IPS-18a (cell line): ENCODE data around the gene SLC30A1.

Source experiments
- H3K27ac ChIP-seq: one replicate; pipeline ENCODE4 v1.5.1; 2013; ENCODE audit warnings: low read length
- H3K27me3 ChIP-seq: one replicate; pipeline ENCODE4 v1.6.1; 2013; ENCODE audit warnings: mild to moderate bottlenecking, low read length; ENCODE audit not compliant: control insufficient read depth, insufficient read depth
- H3K36me3 ChIP-seq: one replicate; pipeline ENCODE4 v1.6.1; 2013; ENCODE audit warnings: low read depth, low read length; ENCODE audit not compliant: control insufficient read depth
- H3K4me1 ChIP-seq: one replicate; pipeline ENCODE4 v1.6.1; 2013; ENCODE audit warnings: low read depth, low read length; ENCODE audit not compliant: control insufficient read depth
- H3K4me3 ChIP-seq: one replicate; pipeline ENCODE4 v1.5.1; 2013; ENCODE audit warnings: low read length
- H3K9ac ChIP-seq: one replicate; pipeline ENCODE4 v1.6.1; 2013; ENCODE audit warnings: mild to moderate bottlenecking, low read length, moderate library complexity
- H3K9me3 ChIP-seq: one replicate; pipeline ENCODE4 v1.6.1; 2013; ENCODE audit warnings: low read depth, low read length; ENCODE audit not compliant: control insufficient read depth

SLC30A1 gene

GRCh38 chr1:211614615-211615014, 35.7 kb upstream of the SLC30A1 start:
- no peaks in the 10 kb centered on the region for H3K27me3 ChIP-seq
- H3K36me3 ChIP-seq = no peaks in the 10 kb centered on the region
- no peak overlapping the region for H3K4me3 ChIP-seq
- H3K4me1 ChIP-seq = no peaks in the 10 kb centered on the region
- no peak overlapping the region for H3K27ac ChIP-seq
- no peaks in the 10 kb centered on the region for H3K9me3 ChIP-seq
- H3K9ac ChIP-seq = no peak overlapping the region

- H3K9me3 ChIP-seq = no peaks in the 10 kb centered on the region
- H3K27me3 ChIP-seq = no peaks in the 10 kb centered on the region
- no peak overlapping the region for H3K4me3 ChIP-seq
- H3K27ac ChIP-seq = no peak overlapping the region
- no peaks in the 10 kb centered on the region for H3K4me1 ChIP-seq
- no peaks in the 10 kb centered on the region for H3K36me3 ChIP-seq
- H3K9ac ChIP-seq = no peak overlapping the region
These were observed 35.0 kb upstream of the SLC30A1 start for GRCh38 chr1:211613951-211614350.

- Histone ChIP-seq H3K27ac (no peak overlapping the region), H3K9me3 (no peaks in the 10 kb centered on the region), H3K27me3 (no peaks in the 10 kb centered on the region), H3K4me3 (no peak overlapping the region), H3K36me3 (no peaks in the 10 kb centered on the region), H3K4me1 (no peaks in the 10 kb centered on the region), H3K9ac (no peak overlapping the region)
These were observed 34.4 kb upstream of the SLC30A1 start for GRCh38 chr1:211613108-211613947.

- Histone ChIP-seq H3K4me3 (no peak overlapping the region), H3K9ac (no peak overlapping the region), H3K9me3 (no peaks in the 10 kb centered on the region), H3K27me3 (no peaks in the 10 kb centered on the region), H3K36me3 (no peaks in the 10 kb centered on the region), H3K27ac (no peak overlapping the region), H3K4me1 (no peaks in the 10 kb centered on the region)
These were observed 33.8 kb upstream of the SLC30A1 start for GRCh38 chr1:211612786-211613107.

- Histone ChIP-seq H3K9ac (no peak overlapping the region), H3K36me3 (no peaks in the 10 kb centered on the region), H3K9me3 (no peaks in the 10 kb centered on the region), H3K27ac (no peak overlapping the region), H3K4me3 (no peak overlapping the region), H3K27me3 (no peaks in the 10 kb centered on the region), H3K4me1 (no peaks in the 10 kb centered on the region)
These were observed 32.9 kb upstream of the SLC30A1 start for GRCh38 chr1:211611818-211612217.

- H3K9me3 ChIP-seq = no peaks in the 10 kb centered on the region
- no peak overlapping the region for H3K4me3 ChIP-seq
- H3K36me3 ChIP-seq = no peaks in the 10 kb centered on the region
- no peak overlapping the region for H3K9ac ChIP-seq
- H3K4me1 ChIP-seq = no peaks in the 10 kb centered on the region
- no peaks in the 10 kb centered on the region for H3K27me3 ChIP-seq
- no peak overlapping the region for H3K27ac ChIP-seq
These were observed 32.0 kb upstream of the SLC30A1 start for GRCh38 chr1:211610779-211611556.

GRCh38 chr1:211609120-211610024, 30.4 kb upstream of the SLC30A1 start:
- H3K4me3 ChIP-seq = no peak overlapping the region
- H3K27me3 ChIP-seq = no peaks in the 10 kb centered on the region
- no peaks in the 10 kb centered on the region for H3K9me3 ChIP-seq
- no peak overlapping the region for H3K27ac ChIP-seq
- no peak overlapping the region for H3K9ac ChIP-seq
- no peaks in the 10 kb centered on the region for H3K36me3 ChIP-seq
- no peaks in the 10 kb centered on the region for H3K4me1 ChIP-seq

- Histone ChIP-seq H3K9ac (no peak overlapping the region), H3K9me3 (no peaks in the 10 kb centered on the region), H3K4me3 (no peak overlapping the region), H3K27me3 (no peaks in the 10 kb centered on the region), H3K27ac (no peak overlapping the region), H3K36me3 (no peaks in the 10 kb centered on the region), H3K4me1 (no peaks in the 10 kb centered on the region)
These were observed 29.0 kb upstream of the SLC30A1 start for GRCh38 chr1:211607754-211608473.

- Histone ChIP-seq H3K9ac (no peak overlapping the region), H3K9me3 (no peaks in the 10 kb centered on the region), H3K36me3 (no peaks in the 10 kb centered on the region), H3K4me1 (no peaks in the 10 kb centered on the region), H3K27me3 (no peaks in the 10 kb centered on the region), H3K4me3 (no peak overlapping the region), H3K27ac (no peak overlapping the region)
These were observed 28.2 kb upstream of the SLC30A1 start for GRCh38 chr1:211606914-211607753.

GRCh38 chr1:211606332-211606913, 27.5 kb upstream of the SLC30A1 start:
- Histone ChIP-seq H3K4me3 (no peak overlapping the region), H3K36me3 (no peaks in the 10 kb centered on the region), H3K27ac (no peak overlapping the region), H3K4me1 (no peaks in the 10 kb centered on the region), H3K27me3 (no peaks in the 10 kb centered on the region), H3K9me3 (no peaks in the 10 kb centered on the region), H3K9ac (no peak overlapping the region)
